Measurements from ENCODE around the gene ELMOD3.
"Not testable (repeated sequence)": the region's sequence is repeated elsewhere in the genome, so short reads cannot be mapped to it uniquely, and the experiment has no call there.

The ELMOD3 gene

DNA sequence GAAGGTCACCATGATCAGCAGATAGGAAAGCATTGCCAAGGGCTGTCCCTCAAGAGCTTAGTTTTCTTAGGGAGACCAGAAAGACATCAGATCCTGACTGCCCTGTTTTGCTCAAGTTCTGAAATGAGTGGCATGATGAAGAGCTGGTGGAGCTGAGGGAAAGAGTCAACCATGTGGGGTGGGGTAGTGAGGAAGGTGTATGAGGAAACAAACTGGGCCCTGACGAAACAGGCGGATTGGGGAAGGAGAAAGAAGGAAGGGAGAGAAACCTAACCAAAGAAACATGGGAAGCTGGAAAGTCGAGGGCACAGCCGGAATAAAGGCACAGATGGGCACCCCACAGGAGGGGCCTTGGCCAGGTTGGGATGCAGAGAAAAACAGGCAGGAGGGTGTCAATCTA, 34.8 kb upstream of the ELMOD3 start:
- no peaks in the 10 kb centered on the region for H3K27me3 ChIP-seq (ENCODE audit: control insufficient read depth, insufficient read depth, low read length)
- H3K9ac ChIP-seq (ENCODE audit: low read length): no peak overlapping the region
- no peaks in the 10 kb centered on the region for H3K4me1 ChIP-seq (ENCODE audit: control insufficient read depth, insufficient read depth, low read length)
- H3K4me3 ChIP-seq (ENCODE audit: low read depth, low read length): no peak overlapping the region
- no peaks in the 10 kb centered on the region for H3K9me3 ChIP-seq (ENCODE audit: control insufficient read depth, insufficient read depth, low read depth, low read length)
- H3K36me3 ChIP-seq (ENCODE audit: control insufficient read depth, insufficient read depth, low read length): peaks cover 78% of the 10 kb centered on the region
- H3K27ac ChIP-seq (ENCODE audit: low read depth, low read length): no peak overlapping the region

DNA sequence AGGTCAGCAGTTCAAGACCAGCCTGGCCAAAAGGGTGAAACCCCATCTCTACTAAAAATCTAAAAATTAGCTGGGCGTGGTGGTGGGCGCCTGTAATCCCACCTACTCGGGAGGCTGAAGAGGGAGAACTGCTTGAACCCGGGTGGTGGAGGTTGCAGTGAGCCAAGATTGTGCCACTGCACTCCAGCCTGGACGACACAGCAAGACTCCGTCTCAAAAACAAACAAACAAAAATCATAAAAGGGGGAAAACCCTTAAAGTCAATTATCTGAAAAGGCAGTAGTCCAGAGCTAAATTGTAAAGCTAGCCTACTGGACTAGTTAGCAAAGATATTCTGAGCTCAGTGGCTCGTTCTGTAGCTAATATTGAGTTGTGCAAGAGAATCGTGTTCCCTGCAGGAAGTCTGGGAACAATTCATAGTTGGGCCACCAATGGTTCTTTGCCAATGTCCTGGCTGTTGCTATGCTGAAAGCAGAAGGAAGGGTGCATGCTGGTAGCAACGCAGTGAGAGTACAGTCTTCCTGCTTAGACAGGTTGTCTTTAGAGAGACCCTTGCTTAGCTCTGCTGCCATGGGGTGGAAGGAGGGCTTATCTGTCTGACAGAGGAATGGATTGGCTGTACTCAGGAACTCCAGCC, 31.1 kb upstream of the ELMOD3 start:
- peaks cover 10% of the 10 kb centered on the region; the same call in 1 of the 2 replicates for H3K4me1 ChIP-seq (ENCODE audit: control insufficient read depth, insufficient read depth, low read length)
- peaks cover 63% of the 10 kb centered on the region for H3K36me3 ChIP-seq (ENCODE audit: control insufficient read depth, insufficient read depth, low read length)

DNA sequence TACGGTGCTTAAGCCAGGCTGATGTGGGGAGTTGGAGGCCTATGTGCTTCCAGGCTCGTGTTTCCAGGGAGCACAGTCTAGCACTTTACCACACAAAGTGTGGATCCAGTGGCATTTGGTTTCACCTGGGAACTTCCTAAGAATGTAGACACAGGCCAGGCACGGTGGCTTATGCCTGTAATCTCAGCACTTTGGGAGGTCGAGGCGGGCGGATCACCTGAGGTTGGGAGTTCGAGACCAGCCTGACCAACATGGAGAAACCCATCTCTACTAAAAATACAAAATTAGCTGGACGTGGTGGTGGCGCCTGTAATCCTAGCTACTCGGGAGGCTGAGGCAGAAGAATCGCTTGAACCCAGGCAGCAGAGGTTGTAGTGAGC, 30.6 kb upstream of the ELMOD3 start:
- Histone ChIP-seq H3K36me3 (ENCODE audit: control insufficient read depth, insufficient read depth, low read length) (peaks cover 58% of the 10 kb centered on the region), H3K4me1 (ENCODE audit: control insufficient read depth, insufficient read depth, low read length) (peaks cover 13% of the 10 kb centered on the region)
- H3K27ac ChIP-seq (ENCODE audit: low read depth, low read length); H3K27me3 ChIP-seq (ENCODE audit: control insufficient read depth, insufficient read depth, low read length); H3K9me3 ChIP-seq (ENCODE audit: control insufficient read depth, insufficient read depth, low read depth, low read length); H3K9ac ChIP-seq (ENCODE audit: low read length); H3K4me3 ChIP-seq (ENCODE audit: low read depth, low read length): not testable (repeated sequence)

More for the DNA sequence above, 31.1 kb upstream of the ELMOD3 start:
- no peak overlapping the region for H3K27ac ChIP-seq (ENCODE audit: low read depth, low read length)
- no peak overlapping the region for H3K4me3 ChIP-seq (ENCODE audit: low read depth, low read length)
- no peak overlapping the region for H3K9ac ChIP-seq (ENCODE audit: low read length)
- no peaks in the 10 kb centered on the region for H3K9me3 ChIP-seq (ENCODE audit: control insufficient read depth, insufficient read depth, low read depth, low read length)
- H3K27me3 ChIP-seq (ENCODE audit: control insufficient read depth, insufficient read depth, low read length): no peaks in the 10 kb centered on the region

DNA sequence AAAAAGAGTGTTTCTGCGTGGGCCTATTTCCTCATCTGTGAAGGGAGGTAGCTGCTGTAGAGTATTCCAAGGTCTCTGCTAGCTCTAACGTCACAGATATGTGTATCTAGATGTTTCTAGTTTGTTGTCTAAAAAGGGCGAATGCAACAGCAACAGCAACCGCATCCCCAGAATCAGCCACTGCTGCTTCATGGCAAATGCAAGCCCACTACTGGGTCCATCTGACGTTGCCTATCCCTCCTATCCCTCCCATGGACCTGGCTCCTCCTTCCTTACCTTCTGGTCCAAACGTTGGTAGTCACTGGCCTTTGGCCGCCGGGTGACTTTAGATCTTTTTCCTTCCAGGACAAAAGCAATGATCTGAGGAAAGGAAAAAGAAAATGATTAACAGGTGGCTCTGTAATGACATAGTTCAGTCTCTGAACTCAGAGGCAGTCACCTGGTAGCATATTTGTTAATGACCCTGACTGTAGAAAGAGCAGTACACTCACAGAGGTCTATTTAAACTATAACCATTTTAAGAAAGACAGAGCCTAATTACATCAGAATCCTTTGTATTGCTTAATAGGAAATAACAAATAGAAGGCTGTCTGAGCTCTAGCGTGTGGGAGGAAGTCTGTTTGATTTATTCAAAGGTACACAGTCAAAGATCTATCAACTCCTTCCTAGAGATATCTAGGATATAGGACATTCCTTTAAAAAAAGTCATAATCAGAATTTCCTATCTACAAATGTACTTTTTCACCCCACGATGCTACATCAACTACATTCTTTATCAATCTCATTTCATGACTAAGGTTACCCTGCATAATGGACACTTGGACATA, 29.7 kb upstream of the ELMOD3 start:
- Histone ChIP-seq H3K27me3 (ENCODE audit: control insufficient read depth, insufficient read depth, low read length) (no peaks in the 10 kb centered on the region), H3K9ac (ENCODE audit: low read length) (no peak overlapping the region), H3K36me3 (ENCODE audit: control insufficient read depth, insufficient read depth, low read length) (peaks cover 51% of the 10 kb centered on the region), H3K4me3 (ENCODE audit: low read depth, low read length) (no peak overlapping the region), H3K9me3 (ENCODE audit: control insufficient read depth, insufficient read depth, low read depth, low read length) (no peaks in the 10 kb centered on the region), H3K4me1 (ENCODE audit: control insufficient read depth, insufficient read depth, low read length) (peaks cover 13% of the 10 kb centered on the region), H3K27ac (ENCODE audit: low read depth, low read length) (no peak overlapping the region)

DNA sequence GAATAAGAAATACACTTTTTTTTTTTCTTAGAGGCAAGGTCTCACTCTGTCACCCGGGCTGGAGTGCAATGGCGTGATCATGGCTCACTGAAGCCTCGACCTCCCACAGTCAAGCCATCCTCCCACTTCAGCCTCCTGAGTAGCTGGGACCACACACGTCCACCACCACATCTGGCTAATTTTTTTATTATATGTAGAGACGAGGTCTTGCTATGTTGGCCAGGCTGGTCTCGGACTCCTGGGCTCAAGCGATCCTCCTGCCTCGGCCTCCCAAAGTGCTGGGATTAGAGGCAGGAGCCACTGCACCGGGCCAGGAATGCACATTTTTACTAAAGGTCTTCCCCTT, 29.1 kb upstream of the ELMOD3 start:
- H3K27ac ChIP-seq (ENCODE audit: low read depth, low read length): no peak overlapping the region
- H3K4me1 ChIP-seq (ENCODE audit: control insufficient read depth, insufficient read depth, low read length): peaks cover 13% of the 10 kb centered on the region
- H3K4me3 ChIP-seq (ENCODE audit: low read depth, low read length): peak overlapping the region; percentile 87; the same call in 1 of the 2 replicates
- no peaks in the 10 kb centered on the region for H3K27me3 ChIP-seq (ENCODE audit: control insufficient read depth, insufficient read depth, low read length)
- no peak overlapping the region for H3K9ac ChIP-seq (ENCODE audit: low read length)
- no peaks in the 10 kb centered on the region for H3K9me3 ChIP-seq (ENCODE audit: control insufficient read depth, insufficient read depth, low read depth, low read length)
- peaks cover 45% of the 10 kb centered on the region for H3K36me3 ChIP-seq (ENCODE audit: control insufficient read depth, insufficient read depth, low read length)

DNA sequence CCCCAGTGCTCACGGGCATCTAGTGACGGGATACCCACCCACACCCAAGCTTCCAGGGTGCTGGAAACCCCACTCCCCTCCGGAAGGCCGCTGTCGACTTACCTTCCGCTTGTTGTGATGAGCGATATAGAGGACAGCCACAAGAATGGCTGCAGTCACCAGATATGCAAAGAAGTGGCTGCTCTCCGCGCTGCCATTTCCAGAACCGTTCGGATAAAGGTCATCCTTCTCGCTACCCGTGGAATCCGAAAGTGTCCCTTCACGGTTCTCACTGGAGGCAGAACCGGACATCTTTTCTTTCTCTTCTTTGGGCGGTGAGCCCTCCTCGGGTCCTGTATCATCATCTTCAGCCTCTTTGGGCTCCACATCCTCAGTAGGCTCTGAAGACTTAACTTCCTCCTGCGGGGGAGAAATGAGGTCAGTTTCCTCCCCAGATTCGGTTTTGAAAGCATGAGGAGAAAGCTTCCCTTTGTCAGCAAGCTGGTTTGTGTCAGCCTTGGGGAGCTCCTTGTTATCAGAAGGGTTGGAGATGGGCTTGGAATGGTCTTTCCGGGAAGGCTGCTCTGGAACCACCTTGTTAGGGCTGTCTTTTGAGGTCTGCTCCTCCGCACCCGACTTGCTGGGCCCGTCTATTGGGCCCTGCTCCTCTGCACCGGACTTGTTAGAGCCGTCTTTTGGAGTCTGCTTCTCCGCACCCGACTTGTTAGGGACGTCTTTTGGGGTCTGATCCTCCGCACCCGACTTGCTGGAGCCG, 28.0 kb upstream of the ELMOD3 start:
- peak overlapping the region; percentile 87 for H3K4me3 ChIP-seq (ENCODE audit: low read depth, low read length)
- peaks cover 20% of the 10 kb centered on the region for H3K4me1 ChIP-seq (ENCODE audit: control insufficient read depth, insufficient read depth, low read length)
- H3K27me3 ChIP-seq (ENCODE audit: control insufficient read depth, insufficient read depth, low read length): no peaks in the 10 kb centered on the region
- H3K9ac ChIP-seq (ENCODE audit: low read length): peak overlapping the region; percentile 99
- no peaks in the 10 kb centered on the region for H3K9me3 ChIP-seq (ENCODE audit: control insufficient read depth, insufficient read depth, low read depth, low read length)
- peaks cover 34% of the 10 kb centered on the region for H3K36me3 ChIP-seq (ENCODE audit: control insufficient read depth, insufficient read depth, low read length)
- H3K27ac ChIP-seq (ENCODE audit: low read depth, low read length): no peak overlapping the region

DNA sequence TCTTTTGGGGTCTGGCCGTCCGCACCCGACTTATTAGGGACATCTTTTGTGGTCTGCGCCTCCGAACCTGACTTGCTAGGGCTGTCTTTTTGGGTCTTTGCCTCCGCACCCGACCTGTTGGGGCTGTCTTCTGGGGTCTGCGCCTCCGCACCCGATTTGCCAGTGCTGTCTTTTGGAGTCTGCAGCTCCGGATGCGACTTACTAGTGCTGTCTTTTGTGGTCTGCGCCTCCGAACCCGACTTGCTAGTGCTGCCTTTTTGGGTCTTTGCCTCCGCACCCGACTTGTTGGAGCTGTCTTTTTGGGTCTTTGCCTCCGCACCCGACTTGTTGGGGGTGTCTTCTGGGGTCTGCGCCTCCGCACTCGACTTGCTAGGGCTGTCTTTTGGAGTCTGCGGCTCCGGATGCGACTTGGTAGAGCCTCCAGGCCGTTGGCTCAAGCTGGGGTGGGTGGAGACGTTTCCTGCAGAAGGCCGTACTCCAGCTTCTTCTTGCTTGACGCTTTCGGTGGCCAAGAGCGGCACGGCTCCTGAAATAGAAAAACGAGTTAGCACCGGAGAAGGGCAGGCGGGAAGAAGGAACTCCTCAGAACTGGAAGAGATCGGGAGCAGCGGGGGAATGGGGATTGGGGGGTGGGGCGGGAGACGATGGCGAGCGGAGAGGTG, 27.3 kb upstream of the ELMOD3 start:
- Histone ChIP-seq H3K27me3 (ENCODE audit: control insufficient read depth, insufficient read depth, low read length) (no peaks in the 10 kb centered on the region), H3K9ac (ENCODE audit: low read length) (peak overlapping the region; percentile 99), H3K36me3 (ENCODE audit: control insufficient read depth, insufficient read depth, low read length) (peaks cover 27% of the 10 kb centered on the region), H3K9me3 (ENCODE audit: control insufficient read depth, insufficient read depth, low read depth, low read length) (no peaks in the 10 kb centered on the region), H3K4me1 (ENCODE audit: control insufficient read depth, insufficient read depth, low read length) (peaks cover 22% of the 10 kb centered on the region), H3K4me3 (ENCODE audit: low read depth, low read length) (peak overlapping the region; percentile 87), H3K27ac (ENCODE audit: low read depth, low read length) (no peak overlapping the region)

DNA sequence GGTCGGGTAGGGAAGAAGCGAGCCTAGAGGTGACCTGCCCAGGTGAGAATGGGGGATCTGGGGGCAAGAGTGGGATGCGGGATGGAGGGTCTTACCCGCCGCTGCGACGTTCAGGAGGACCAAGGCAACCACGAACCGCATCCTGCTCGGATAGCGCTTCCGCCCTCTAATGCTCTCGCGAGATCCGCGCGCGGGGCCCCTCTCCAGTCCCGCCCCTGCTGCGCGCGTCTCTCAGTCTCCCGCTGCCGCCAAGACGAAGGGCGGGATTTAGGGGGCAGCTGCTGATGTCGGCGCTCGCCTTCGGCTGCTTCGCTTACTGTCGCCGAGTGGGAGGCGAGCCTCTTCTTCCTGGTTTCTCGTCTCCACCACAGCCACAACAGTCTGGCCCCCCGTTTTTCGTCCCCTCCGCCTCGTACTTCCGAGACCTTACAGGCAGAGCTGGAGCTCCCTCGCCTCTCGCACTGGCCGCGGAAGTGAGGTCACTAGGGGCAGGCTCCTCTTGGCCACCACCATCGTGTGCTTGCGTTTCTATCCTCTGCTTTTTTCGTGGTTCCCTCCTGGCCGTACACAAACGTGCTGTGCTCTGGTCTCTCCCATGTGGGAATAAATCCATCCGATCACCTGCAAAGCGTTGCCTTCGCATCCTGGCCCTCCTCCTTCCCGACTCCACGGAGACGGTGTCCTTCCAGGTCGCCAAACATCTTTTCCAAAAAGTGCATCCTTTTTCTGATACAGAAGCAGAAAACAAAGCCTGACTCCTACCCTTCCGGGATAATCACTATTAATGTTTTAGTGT, 26.5 kb upstream of the ELMOD3 start, which contains the start of gene TGOLN2:
TSS of gene TGOLN2 (minus strand) at position 168 of the 796 bp plus-strand sequence. CDS start at position 141, 27 bp downstream.
- H3K9me3 ChIP-seq (ENCODE audit: control insufficient read depth, insufficient read depth, low read depth, low read length): no peaks in the 10 kb centered on the region
- H3K4me3 ChIP-seq (ENCODE audit: low read depth, low read length): peak within 1 kb of the TSS; percentile 87
- H3K9ac ChIP-seq (ENCODE audit: low read length): peak within 1 kb of the TSS; percentile 99
- H3K4me1 ChIP-seq (ENCODE audit: control insufficient read depth, insufficient read depth, low read length): peaks cover 22% of the 10 kb centered on the region
- peaks cover 19% of the 10 kb centered on the region for H3K36me3 ChIP-seq (ENCODE audit: control insufficient read depth, insufficient read depth, low read length)
- H3K27ac ChIP-seq (ENCODE audit: low read depth, low read length): peak within 1 kb of the TSS; percentile 94
- H3K27me3 ChIP-seq (ENCODE audit: control insufficient read depth, insufficient read depth, low read length): no peaks in the 10 kb centered on the region

DNA sequence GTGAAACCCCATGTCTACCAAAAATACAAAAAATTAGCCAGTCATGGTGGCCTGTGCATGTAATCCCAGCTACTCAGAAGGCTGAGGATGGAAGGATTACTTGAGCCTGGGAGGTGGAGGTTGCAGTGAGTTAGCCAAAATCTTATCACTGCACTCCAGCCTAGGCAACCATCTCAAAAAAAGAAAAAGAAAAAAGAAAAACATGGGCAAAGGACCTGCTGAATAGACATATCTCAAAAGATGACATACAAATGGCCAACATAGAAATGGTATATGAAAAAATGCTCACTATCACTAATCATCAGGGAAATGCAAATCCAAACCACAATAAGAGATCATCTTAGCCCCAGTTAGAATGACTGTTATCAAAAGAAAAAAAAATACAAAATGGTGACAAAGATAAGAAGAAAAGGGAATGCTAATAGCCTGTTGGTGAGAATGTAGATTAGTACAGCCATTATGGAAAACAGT, 25.4 kb upstream of the ELMOD3 start:
- H3K27ac ChIP-seq (ENCODE audit: low read depth, low read length): no peak overlapping the region
- no peak overlapping the region; the same call in 1 of the 2 replicates for H3K4me3 ChIP-seq (ENCODE audit: low read depth, low read length)
- H3K9me3 ChIP-seq (ENCODE audit: control insufficient read depth, insufficient read depth, low read depth, low read length): no peaks in the 10 kb centered on the region
- H3K9ac ChIP-seq (ENCODE audit: low read length): no peak overlapping the region
- peaks cover 9% of the 10 kb centered on the region for H3K36me3 ChIP-seq (ENCODE audit: control insufficient read depth, insufficient read depth, low read length)
- H3K27me3 ChIP-seq (ENCODE audit: control insufficient read depth, insufficient read depth, low read length): no peaks in the 10 kb centered on the region
- peaks cover 22% of the 10 kb centered on the region for H3K4me1 ChIP-seq (ENCODE audit: control insufficient read depth, insufficient read depth, low read length)

DNA sequence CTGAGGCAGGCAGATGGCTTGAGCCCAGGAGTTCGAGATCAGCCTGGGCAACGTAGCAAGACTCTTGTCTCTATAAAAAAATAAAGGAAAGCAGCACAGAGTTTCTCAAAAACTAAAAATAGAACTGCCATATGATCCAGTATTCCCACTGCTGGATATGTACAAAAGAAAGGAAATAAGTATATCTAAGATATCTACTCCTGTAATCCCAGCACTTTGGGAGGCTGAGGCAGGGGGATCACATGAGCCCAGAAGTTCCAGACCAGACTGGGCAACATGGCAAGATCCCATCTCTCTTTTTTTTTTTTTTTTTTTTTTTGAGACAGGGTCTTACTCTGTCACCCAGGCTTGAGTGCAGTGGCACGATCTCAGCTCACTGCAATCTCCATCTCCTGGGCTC, 24.9 kb upstream of the ELMOD3 start:
- H3K27ac ChIP-seq (ENCODE audit: low read depth, low read length); H3K9me3 ChIP-seq (ENCODE audit: control insufficient read depth, insufficient read depth, low read depth, low read length); H3K4me3 ChIP-seq (ENCODE audit: low read depth, low read length); H3K27me3 ChIP-seq (ENCODE audit: control insufficient read depth, insufficient read depth, low read length); H3K9ac ChIP-seq (ENCODE audit: low read length); H3K36me3 ChIP-seq (ENCODE audit: control insufficient read depth, insufficient read depth, low read length): not testable (repeated sequence)
- peaks cover 22% of the 10 kb centered on the region for H3K4me1 ChIP-seq (ENCODE audit: control insufficient read depth, insufficient read depth, low read length)

All from HUES6 (cell line).